GM23338 (cell line): ENCODE results near the gene TPGS2. TPM values are rescaled to one million over a fixed set of nuclear protein-coding genes. Genes with fewer than 3 reads are reported as not detected.

Source experiments
- ATAC-seq: fragments of 200-7000 bp; cut with Tn5 transposase; 3 replicates; pipeline ENCODE4 v1.9.1; 2020
- DNase-seq: peaks from one replicate; pipeline ENCODE4 v3.0.0-alpha.2; 2015; ENCODE audit warnings: low spot score
- H2AFZ ChIP-seq: fragments of 200-600 bp; sonication (generic); 2 replicates; pipeline ENCODE4 v1.8.0; 2016; ENCODE audit warnings: antibody characterized with exemption, mild to moderate bottlenecking, moderate library complexity
- H3F3A ChIP-seq: fragments of 200-600 bp; sonication (generic); replicated peaks from 2 replicates; pipeline ENCODE4 v1.8.0; 2017; ENCODE audit warnings: antibody characterized with exemption, mixed run types, low read depth
- H3K27ac ChIP-seq: fragments of 200-600 bp; sonication (generic); 2 replicates; pipeline ENCODE4 v1.6.1; 2016; ENCODE audit warnings: low read depth
- H3K27me3 ChIP-seq: fragments of 200-600 bp; sonication (generic); 2 replicates; pipeline ENCODE4 v1.8.0; 2016; ENCODE audit warnings: mild to moderate bottlenecking, mixed run types, moderate library complexity; ENCODE audit not compliant: insufficient read depth
- H3K36me3 ChIP-seq: fragments of 200-600 bp; sonication (generic); 2 replicates; pipeline ENCODE4 v1.8.0; 2016; ENCODE audit warnings: mild to moderate bottlenecking; ENCODE audit not compliant: insufficient read depth
- H3K4me1 ChIP-seq: fragments of 200-600 bp; sonication (generic); 2 replicates; pipeline ENCODE4 v1.8.0; 2016; ENCODE audit warnings: mild to moderate bottlenecking, moderate library complexity; ENCODE audit not compliant: insufficient read depth
- H3K4me2 ChIP-seq: fragments of 200-600 bp; sonication (generic); 2 replicates; pipeline ENCODE4 v1.7.1; 2017; ENCODE audit warnings: mixed run types
- H3K4me3 ChIP-seq: fragments of 200-600 bp; sonication (generic); 2 replicates; pipeline ENCODE4 v1.6.1; 2016; ENCODE audit warnings: mixed run types
- H3K79me2 ChIP-seq: fragments of 200-600 bp; sonication (generic); replicated peaks from 2 replicates; pipeline ENCODE4 v1.8.0; 2017; ENCODE audit warnings: mild to moderate bottlenecking; ENCODE audit not compliant: insufficient read depth
- H3K9me2 ChIP-seq: fragments of 200-600 bp; sonication (generic); 2 replicates; pipeline ENCODE4 v1.8.0; 2017; ENCODE audit not compliant: insufficient read depth
- H4K20me1 ChIP-seq: fragments of 200-600 bp; sonication (generic); replicated peaks from 2 replicates; pipeline ENCODE4 v1.8.0; 2017; ENCODE audit warnings: mild to moderate bottlenecking; ENCODE audit not compliant: insufficient read depth
- H3K27ac Mint-ChIP-seq: 2 replicates; pipeline ENCODE4 v1.8.0; 2020; ENCODE audit warnings: inconsistent platforms, mild to moderate bottlenecking, moderate library complexity, mixed read lengths
- H3K27me3 Mint-ChIP-seq: 3 replicates; pipeline ENCODE4 v1.8.0; 2022; ENCODE audit warnings: low read depth, mild to moderate bottlenecking, moderate library complexity, mixed read lengths, inconsistent platforms; ENCODE audit not compliant: insufficient read depth, poor library complexity
- H3K36me3 Mint-ChIP-seq: 3 replicates; pipeline ENCODE4 v1.8.0; 2021; ENCODE audit warnings: low read depth, mild to moderate bottlenecking, inconsistent platforms, moderate library complexity, mixed read lengths
- H3K4me1 Mint-ChIP-seq: 3 replicates; pipeline ENCODE4 v1.8.0; 2020; ENCODE audit warnings: mild to moderate bottlenecking, inconsistent platforms, mixed read lengths
- H3K4me3 Mint-ChIP-seq: 3 replicates; pipeline ENCODE4 v1.8.0; 2021; ENCODE audit warnings: moderate library complexity, mild to moderate bottlenecking, inconsistent platforms, mixed read lengths
- H3K9me3 Mint-ChIP-seq: 3 replicates; pipeline ENCODE4 v1.8.0; 2020; ENCODE audit warnings: moderate library complexity, mild to moderate bottlenecking, inconsistent platforms, mixed read lengths
- CREB1 ChIP-seq: fragments of 250-450 bp; sonication (Bioruptor Pico); IDR thresholded peaks from 2 replicates; pipeline ENCODE4 v1.5.0; 2020; ENCODE audit warnings: low read depth, mild to moderate bottlenecking, moderate library complexity
- EZH2 ChIP-seq: fragments of 200-600 bp; sonication (generic); IDR thresholded peaks from one replicate; pipeline ENCODE4 v1.8.0; 2017; ENCODE audit warnings: antibody characterized with exemption, mild to moderate bottlenecking, low read depth; ENCODE audit not compliant: unreplicated experiment
- EZH2phosphoT487 ChIP-seq: fragments of 200-600 bp; sonication (generic); IDR thresholded peaks from one replicate; pipeline ENCODE4 v1.8.1; 2018; ENCODE audit warnings: antibody characterized with exemption; ENCODE audit not compliant: unreplicated experiment
- JUNB ChIP-seq: IDR thresholded peaks from one replicate; pipeline ENCODE4 v1.6.1; 2016; ENCODE audit warnings: antibody characterized with exemption; ENCODE audit not compliant: unreplicated experiment
- NANOG ChIP-seq: IDR thresholded peaks from 2 replicates; pipeline ENCODE4 v1.6.1; 2016; ENCODE audit warnings: antibody characterized with exemption, borderline replicate concordance
- POLR2AphosphoS5 ChIP-seq: IDR thresholded peaks from 2 replicates; pipeline ENCODE4 v1.6.1; 2016; ENCODE audit warnings: antibody characterized with exemption, low read depth
- STAT1 ChIP-seq: IDR thresholded peaks from one replicate; pipeline ENCODE4 v1.6.1; 2016; ENCODE audit warnings: antibody characterized with exemption; ENCODE audit not compliant: unreplicated experiment
- ZNF114 ChIP-seq: fragments of 250-450 bp; sonication (Bioruptor Pico); IDR thresholded peaks from 2 replicates; pipeline ENCODE4 v1.5.0; 2020; ENCODE audit warnings: mild to moderate bottlenecking, moderate library complexity
- ZNF331 ChIP-seq: fragments of 250-450 bp; sonication (Bioruptor Pico); IDR thresholded peaks from 2 replicates; pipeline ENCODE4 v1.5.0; 2020; ENCODE audit warnings: low read depth, mild to moderate bottlenecking, moderate library complexity
- polyA plus RNA-seq: library from polyadenylated mRNA; unstranded; fragments of >200 nt; fragmentation: Nextera tagmentation; extraction: Ambion mirVana; gene quantifications from 2 replicates; pipeline ENCODE4 v1.2.1, GENCODE V29; 2016
- total RNA-seq: library from RNA; depleted of rRNA; stranded (reverse); fragments of >200 nt; shearing (Covaris generic); gene quantifications from 2 replicates; pipeline ENCODE4 v1.2.3, GENCODE V29; 2014
- TF ChIP-seq, protein P1 (sequence below), 2 experiments: fragments of 200-600 bp in 1 of 2; sonication (generic) in 1 of 2; conservative IDR thresholded peaks; 2 replicates each; pipeline versions ENCODE4 v1.5.1 to v1.6.1; 2016 to 2017; ENCODE audit warnings: antibody characterized with exemption in 2 of 2, low read depth in 2 of 2, mild to moderate bottlenecking in 2 of 2, moderate library complexity in 1 of 2
- TF ChIP-seq, protein P2 (sequence below): IDR thresholded peaks from 2 replicates; pipeline ENCODE4 v1.6.1; 2016; ENCODE audit warnings: antibody characterized with exemption
- TF ChIP-seq, protein P3 (sequence below): fragments of 250-450 bp; sonication (Bioruptor Pico); IDR thresholded peaks from 2 replicates; pipeline ENCODE4 v1.5.0; 2020; ENCODE audit warnings: mild to moderate bottlenecking, moderate library complexity
- TF ChIP-seq, protein P4 (sequence below): IDR thresholded peaks from one replicate; pipeline ENCODE4 v1.6.1; 2018; ENCODE audit warnings: antibody characterized with exemption; ENCODE audit not compliant: unreplicated experiment

Gene TPGS2
- total and polyA plus RNA-seq, 2 experiments from 2014 or later: 136 to 167 TPM

DNA sequence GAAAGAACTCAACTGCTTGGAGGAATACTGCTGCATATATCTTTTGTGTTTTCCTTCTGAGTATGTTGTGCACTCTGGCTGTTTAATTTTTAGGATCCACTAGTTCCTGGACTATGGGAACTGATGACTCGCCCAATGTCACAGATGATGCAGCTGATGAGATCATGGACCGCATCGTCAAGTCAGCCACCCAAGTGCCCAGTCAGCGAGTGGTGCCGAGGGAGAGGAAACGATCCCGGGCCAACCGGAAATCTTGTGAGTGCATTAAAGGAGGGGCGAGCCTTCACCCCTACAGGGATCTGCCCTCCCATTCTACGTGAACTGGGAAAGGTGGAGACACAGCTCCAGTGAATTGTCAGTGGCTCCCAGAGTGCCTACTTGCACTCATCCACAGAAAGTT, 59.6 kb downstream of the TPGS2 start (continued):
- TF ChIP-seq CREB1 (CRISPR knock-in tag) (no peak), NANOG (no peak), JUNB (no peak), EZH2 (no peak), ZNF114 (no peak), POLR2AphosphoS5 (no peak), EZH2phosphoT487 (no peak), ZNF331 (no peak)
- TF ChIP-seq, protein P1, sequence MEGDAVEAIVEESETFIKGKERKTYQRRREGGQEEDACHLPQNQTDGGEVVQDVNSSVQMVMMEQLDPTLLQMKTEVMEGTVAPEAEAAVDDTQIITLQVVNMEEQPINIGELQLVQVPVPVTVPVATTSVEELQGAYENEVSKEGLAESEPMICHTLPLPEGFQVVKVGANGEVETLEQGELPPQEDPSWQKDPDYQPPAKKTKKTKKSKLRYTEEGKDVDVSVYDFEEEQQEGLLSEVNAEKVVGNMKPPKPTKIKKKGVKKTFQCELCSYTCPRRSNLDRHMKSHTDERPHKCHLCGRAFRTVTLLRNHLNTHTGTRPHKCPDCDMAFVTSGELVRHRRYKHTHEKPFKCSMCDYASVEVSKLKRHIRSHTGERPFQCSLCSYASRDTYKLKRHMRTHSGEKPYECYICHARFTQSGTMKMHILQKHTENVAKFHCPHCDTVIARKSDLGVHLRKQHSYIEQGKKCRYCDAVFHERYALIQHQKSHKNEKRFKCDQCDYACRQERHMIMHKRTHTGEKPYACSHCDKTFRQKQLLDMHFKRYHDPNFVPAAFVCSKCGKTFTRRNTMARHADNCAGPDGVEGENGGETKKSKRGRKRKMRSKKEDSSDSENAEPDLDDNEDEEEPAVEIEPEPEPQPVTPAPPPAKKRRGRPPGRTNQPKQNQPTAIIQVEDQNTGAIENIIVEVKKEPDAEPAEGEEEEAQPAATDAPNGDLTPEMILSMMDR (conservative IDR thresholded peaks at IDR 0.05; ENCODE audit: low read depth in 2 of 2): no peak
- TF ChIP-seq, protein P2, sequence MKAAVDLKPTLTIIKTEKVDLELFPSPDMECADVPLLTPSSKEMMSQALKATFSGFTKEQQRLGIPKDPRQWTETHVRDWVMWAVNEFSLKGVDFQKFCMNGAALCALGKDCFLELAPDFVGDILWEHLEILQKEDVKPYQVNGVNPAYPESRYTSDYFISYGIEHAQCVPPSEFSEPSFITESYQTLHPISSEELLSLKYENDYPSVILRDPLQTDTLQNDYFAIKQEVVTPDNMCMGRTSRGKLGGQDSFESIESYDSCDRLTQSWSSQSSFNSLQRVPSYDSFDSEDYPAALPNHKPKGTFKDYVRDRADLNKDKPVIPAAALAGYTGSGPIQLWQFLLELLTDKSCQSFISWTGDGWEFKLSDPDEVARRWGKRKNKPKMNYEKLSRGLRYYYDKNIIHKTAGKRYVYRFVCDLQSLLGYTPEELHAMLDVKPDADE: no peak

GRCh38 chr18:36766836-36767235, 62.0 kb downstream of the TPGS2 start:
- H3K4me3 Mint-ChIP-seq: no peak overlapping the region
- H3K9me3 Mint-ChIP-seq: 0 out of 3 replicates have a peak, but pooled peaks cover 2% of the 10 kb centered on the region
- no peaks in the 10 kb centered on the region for H3K9me2 ChIP-seq
- no peak for DNase-seq
- 0 out of 2 replicates have a peak, but pooled peaks cover 6% of the 10 kb centered on the region for H3K4me1 ChIP-seq
- H2AFZ ChIP-seq: no peak overlapping the region
- ATAC-seq: no peak
- no peak overlapping the region for H3K27ac ChIP-seq
- H3K27me3 Mint-ChIP-seq: peaks cover 3% of the 10 kb centered on the region
- H3K27ac Mint-ChIP-seq: no peak overlapping the region
- peaks cover 9% of the 10 kb centered on the region for H3K4me1 Mint-ChIP-seq
- no peaks in the 10 kb centered on the region for H3K79me2 ChIP-seq
- no peak overlapping the region for H3K4me2 ChIP-seq
- H3K27me3 ChIP-seq: no peaks in the 10 kb centered on the region
- no peak overlapping the region for H3K4me3 ChIP-seq
- peaks cover 5% of the 10 kb centered on the region; the same call in 1 of the 2 replicates for H3F3A ChIP-seq
- H4K20me1 ChIP-seq: no peaks in the 10 kb centered on the region
- H3K36me3 Mint-ChIP-seq: peaks cover 4% of the 10 kb centered on the region; the same call in 1 of the 3 replicates
- H3K36me3 ChIP-seq: no peaks in the 10 kb centered on the region
- no peak for TF ChIP-seq NANOG
- TF ChIP-seq, protein P3, sequence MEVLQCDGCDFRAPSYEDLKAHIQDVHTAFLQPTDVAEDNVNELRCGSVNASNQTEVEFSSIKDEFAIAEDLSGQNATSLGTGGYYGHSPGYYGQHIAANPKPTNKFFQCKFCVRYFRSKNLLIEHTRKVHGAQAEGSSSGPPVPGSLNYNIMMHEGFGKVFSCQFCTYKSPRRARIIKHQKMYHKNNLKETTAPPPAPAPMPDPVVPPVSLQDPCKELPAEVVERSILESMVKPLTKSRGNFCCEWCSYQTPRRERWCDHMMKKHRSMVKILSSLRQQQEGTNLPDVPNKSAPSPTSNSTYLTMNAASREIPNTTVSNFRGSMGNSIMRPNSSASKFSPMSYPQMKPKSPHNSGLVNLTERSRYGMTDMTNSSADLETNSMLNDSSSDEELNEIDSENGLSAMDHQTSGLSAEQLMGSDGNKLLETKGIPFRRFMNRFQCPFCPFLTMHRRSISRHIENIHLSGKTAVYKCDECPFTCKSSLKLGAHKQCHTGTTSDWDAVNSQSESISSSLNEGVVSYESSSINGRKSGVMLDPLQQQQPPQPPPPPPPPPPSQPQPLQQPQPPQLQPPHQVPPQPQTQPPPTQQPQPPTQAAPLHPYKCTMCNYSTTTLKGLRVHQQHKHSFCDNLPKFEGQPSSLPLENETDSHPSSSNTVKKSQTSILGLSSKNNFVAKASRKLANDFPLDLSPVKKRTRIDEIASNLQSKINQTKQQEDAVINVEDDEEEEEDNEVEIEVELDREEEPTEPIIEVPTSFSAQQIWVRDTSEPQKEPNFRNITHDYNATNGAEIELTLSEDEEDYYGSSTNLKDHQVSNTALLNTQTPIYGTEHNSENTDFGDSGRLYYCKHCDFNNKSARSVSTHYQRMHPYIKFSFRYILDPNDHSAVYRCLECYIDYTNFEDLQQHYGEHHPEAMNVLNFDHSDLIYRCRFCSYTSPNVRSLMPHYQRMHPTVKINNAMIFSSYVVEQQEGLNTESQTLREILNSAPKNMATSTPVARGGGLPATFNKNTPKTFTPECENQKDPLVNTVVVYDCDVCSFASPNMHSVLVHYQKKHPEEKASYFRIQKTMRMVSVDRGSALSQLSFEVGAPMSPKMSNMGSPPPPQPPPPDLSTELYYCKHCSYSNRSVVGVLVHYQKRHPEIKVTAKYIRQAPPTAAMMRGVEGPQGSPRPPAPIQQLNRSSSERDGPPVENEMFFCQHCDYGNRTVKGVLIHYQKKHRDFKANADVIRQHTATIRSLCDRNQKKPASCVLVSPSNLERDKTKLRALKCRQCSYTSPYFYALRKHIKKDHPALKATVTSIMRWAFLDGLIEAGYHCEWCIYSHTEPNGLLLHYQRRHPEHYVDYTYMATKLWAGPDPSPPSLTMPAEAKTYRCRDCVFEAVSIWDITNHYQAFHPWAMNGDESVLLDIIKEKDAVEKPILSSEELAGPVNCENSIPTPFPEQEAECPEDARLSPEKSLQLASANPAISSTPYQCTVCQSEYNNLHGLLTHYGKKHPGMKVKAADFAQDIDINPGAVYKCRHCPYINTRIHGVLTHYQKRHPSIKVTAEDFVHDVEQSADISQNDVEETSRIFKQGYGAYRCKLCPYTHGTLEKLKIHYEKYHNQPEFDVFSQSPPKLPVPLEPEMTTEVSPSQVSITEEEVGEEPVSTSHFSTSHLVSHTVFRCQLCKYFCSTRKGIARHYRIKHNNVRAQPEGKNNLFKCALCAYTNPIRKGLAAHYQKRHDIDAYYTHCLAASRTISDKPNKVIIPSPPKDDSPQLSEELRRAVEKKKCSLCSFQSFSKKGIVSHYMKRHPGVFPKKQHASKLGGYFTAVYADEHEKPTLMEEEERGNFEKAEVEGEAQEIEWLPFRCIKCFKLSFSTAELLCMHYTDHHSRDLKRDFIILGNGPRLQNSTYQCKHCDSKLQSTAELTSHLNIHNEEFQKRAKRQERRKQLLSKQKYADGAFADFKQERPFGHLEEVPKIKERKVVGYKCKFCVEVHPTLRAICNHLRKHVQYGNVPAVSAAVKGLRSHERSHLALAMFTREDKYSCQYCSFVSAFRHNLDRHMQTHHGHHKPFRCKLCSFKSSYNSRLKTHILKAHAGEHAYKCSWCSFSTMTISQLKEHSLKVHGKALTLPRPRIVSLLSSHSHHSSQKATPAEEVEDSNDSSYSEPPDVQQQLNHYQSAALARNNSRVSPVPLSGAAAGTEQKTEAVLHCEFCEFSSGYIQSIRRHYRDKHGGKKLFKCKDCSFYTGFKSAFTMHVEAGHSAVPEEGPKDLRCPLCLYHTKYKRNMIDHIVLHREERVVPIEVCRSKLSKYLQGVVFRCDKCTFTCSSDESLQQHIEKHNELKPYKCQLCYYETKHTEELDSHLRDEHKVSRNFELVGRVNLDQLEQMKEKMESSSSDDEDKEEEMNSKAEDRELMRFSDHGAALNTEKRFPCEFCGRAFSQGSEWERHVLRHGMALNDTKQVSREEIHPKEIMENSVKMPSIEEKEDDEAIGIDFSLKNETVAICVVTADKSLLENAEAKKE (CRISPR knock-in tag): no peak
- TF ChIP-seq EZH2: no peak
- no peak for TF ChIP-seq ZNF114
- TF ChIP-seq, protein P4, sequence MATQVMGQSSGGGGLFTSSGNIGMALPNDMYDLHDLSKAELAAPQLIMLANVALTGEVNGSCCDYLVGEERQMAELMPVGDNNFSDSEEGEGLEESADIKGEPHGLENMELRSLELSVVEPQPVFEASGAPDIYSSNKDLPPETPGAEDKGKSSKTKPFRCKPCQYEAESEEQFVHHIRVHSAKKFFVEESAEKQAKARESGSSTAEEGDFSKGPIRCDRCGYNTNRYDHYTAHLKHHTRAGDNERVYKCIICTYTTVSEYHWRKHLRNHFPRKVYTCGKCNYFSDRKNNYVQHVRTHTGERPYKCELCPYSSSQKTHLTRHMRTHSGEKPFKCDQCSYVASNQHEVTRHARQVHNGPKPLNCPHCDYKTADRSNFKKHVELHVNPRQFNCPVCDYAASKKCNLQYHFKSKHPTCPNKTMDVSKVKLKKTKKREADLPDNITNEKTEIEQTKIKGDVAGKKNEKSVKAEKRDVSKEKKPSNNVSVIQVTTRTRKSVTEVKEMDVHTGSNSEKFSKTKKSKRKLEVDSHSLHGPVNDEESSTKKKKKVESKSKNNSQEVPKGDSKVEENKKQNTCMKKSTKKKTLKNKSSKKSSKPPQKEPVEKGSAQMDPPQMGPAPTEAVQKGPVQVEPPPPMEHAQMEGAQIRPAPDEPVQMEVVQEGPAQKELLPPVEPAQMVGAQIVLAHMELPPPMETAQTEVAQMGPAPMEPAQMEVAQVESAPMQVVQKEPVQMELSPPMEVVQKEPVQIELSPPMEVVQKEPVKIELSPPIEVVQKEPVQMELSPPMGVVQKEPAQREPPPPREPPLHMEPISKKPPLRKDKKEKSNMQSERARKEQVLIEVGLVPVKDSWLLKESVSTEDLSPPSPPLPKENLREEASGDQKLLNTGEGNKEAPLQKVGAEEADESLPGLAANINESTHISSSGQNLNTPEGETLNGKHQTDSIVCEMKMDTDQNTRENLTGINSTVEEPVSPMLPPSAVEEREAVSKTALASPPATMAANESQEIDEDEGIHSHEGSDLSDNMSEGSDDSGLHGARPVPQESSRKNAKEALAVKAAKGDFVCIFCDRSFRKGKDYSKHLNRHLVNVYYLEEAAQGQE: no peak
- TF ChIP-seq POLR2AphosphoS5: no peak
- TF ChIP-seq JUNB: no peak
- TF ChIP-seq STAT1: no peak
- TF ChIP-seq CREB1 (CRISPR knock-in tag): no peak
